ENCODE measurements around the gene CLEC2D. TPM values are rescaled to one million over a fixed set of nuclear protein-coding genes. Genes with fewer than 3 reads are reported as not detected.

Gene CLEC2D
- total and polyA plus RNA-seq, 2 donors (not counting 3 experiments of a cell fraction or from before 2014, with no cell fraction given), result 1.8 to 4.1 TPM

GRCh38 chr12:9730591-9730990 is 61.1 kb downstream of the CLEC2D start:
- no peaks in the 10 kb centered on the region for H3K9me1 ChIP-seq (replicated peaks; ENCODE audit: control insufficient read depth, extremely low read depth, insufficient read depth, low read length)
- no TSS peak for BruUV-seq (replicated peaks)
- POLR2A ChIA-PET, result no interaction called here
- DNase-seq (ENCODE audit: low read depth, low spot score) (no peak), FAIRE-seq (no peak)
- no peaks in the 10 kb centered on the region for H3K36me3 ChIP-seq (ENCODE audit: control insufficient read depth in 2 of 2, extremely low read depth in 1 of 2, insufficient read depth in 2 of 2, low read length in 2 of 2)
- no peaks in the 10 kb centered on the region for H4K20me1 ChIP-seq (replicated peaks; ENCODE audit: control insufficient read depth, extremely low read depth, insufficient read depth, low read length)
- H3K4me1 ChIP-seq (ENCODE audit: control insufficient read depth, extremely low read depth, insufficient read depth, low read length), result peaks cover 9% of the 10 kb centered on the region
- intact Hi-C loops (cut with micrococcal nuclease) (no loop called here), dilution Hi-C loops (cut with MboI; ENCODE audit: extremely low pct_ligation_motif_present, low sequenced_read_pairs) (no loop called here)
- no peak overlapping the region for H3K27ac ChIP-seq (ENCODE audit: insufficient read depth, low read depth, low read length)
- no peak overlapping the region for H3K4me3 ChIP-seq (replicated peaks in 1 of 3; ENCODE audit: insufficient read depth in 1 of 3, low read depth in 1 of 3, low read length in 3 of 3)
- H3K79me2 ChIP-seq (ENCODE audit: control insufficient read depth, insufficient read depth, low read length), result no peaks in the 10 kb centered on the region
- no peak overlapping the region for H3K4me2 ChIP-seq (ENCODE audit: insufficient read depth, low read length)
- no peaks in the 10 kb centered on the region for H3K9me3 ChIP-seq (replicated peaks; ENCODE audit: control insufficient read depth, insufficient read depth, low read length)
- H3K9ac ChIP-seq (replicated peaks; ENCODE audit: extremely low read depth, insufficient read depth, low read length), result no peak overlapping the region
- no peak overlapping the region for H2AFZ ChIP-seq (ENCODE audit: low read depth, low read length)
- H3K27me3 ChIP-seq (ENCODE audit: control insufficient read depth in 2 of 2, insufficient read depth in 2 of 2, low read length in 2 of 2), result no peaks in the 10 kb centered on the region
- CTCF ChIA-PET, result interaction anchor here (0.9 to 1.9 kb wide), 3 partner anchors 9 to 423 kb away, joined by 3 to 6 read pairs (median 4); no protein-coding TSS in a partner anchor
- TF ChIP-seq POLR2AphosphoS5 (IDR thresholded peaks at IDR 0.05; ENCODE audit: insufficient read depth, low read depth, low read length), result no peak
- TF ChIP-seq FOS (IDR thresholded peaks at IDR 0.05; ENCODE audit: borderline replicate concordance, insufficient read depth, low read length), result no peak
- no peak for TF ChIP-seq GATA2 (IDR thresholded peaks at IDR 0.05; ENCODE audit: insufficient read depth, insufficient read length, low read depth, low read length)
- no peak for TF ChIP-seq POLR2A (IDR thresholded peaks at IDR 0.05; ENCODE audit: low read depth, low read length)
- TF ChIP-seq MAX (IDR thresholded peaks at IDR 0.05; ENCODE audit: insufficient read depth, insufficient read length), result no peak
- TF ChIP-seq CTCF (IDR thresholded peaks at IDR 0.05; ENCODE audit: extremely low read depth in 1 of 2, insufficient read depth in 1 of 2, low read depth in 1 of 2, low read length in 2 of 2), result no peak
- TF ChIP-seq MYC (IDR thresholded peaks at IDR 0.05; ENCODE audit: low read depth, low read length), result no peak
- TF ChIP-seq JUN (IDR thresholded peaks at IDR 0.05; ENCODE audit: borderline replicate concordance, insufficient read depth, insufficient read length, low read depth), result no peak

Data from endothelial cell of umbilical vein (primary cell).